NCI-H2081 treated with DMSO at 0.1 percent for 48 hours (cell line): Measurements from ENCODE around the gene PMM1.

ENCODE experiments used
- DNase-seq: peaks from one replicate; lab custom pipeline; 2025; lab: John Stamatoyannopoulos, UW

The PMM1 gene

DNA sequence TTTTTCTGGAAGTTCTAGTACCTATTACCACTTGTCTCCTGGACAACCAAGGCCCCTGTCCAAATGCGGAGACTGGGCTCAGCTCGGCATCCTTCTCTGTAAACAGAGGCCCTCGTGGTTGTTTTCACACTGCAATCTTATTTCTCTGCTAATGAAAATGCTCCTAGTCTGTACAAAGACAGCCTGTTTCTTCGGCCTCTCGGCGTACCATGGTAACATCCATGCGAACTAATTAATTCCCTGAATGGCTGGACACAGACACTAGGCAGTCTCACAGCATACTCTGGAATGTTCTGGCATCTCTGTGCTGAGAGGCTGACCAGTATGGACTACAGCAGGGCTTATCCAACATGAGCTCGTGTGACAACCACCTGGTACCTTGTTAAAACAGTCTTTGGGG lies 51.1 kb downstream of the PMM1 start:
- DNase-seq = no peak

DNA sequence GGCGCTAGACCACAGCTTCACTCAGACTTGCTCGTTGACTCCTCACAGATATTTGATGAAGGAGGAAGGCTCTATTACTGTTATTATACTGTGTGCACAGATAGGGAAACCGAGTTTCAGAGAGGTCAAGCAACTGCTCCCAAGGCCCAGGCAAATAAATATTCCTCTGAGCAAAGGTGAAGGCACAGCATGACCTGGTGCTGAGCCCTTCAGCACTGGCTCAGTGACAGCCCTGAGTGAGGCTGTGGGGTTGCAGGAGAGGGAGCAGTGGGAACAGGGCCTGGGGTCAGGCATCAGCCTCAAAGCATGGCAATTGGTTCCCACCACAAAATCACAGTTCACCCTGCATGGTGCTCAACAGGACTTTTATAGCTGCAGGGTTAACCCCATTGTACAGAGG lies 52.4 kb downstream of the PMM1 start:
- no peak for DNase-seq

DNA sequence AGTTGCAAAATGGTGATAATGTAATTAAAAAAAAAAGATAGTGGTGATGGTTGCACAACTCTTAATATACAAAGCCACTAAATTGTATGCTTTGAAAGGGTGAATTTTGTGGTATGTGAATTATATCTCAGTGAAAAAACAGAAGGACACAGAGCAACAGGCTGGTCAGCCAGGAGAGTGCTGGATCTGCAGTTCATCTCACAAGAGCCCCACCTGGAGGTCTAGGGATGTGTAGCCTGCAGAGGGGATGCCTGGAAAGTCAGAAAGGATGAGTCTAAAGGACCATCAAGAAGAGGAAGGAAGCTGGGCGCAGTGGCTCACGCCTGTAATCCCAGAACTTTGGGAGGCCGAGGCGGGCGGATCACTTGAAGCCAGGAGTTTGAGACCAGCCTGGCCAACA lies 54.4 kb downstream of the PMM1 start:
- DNase-seq = no peak

DNA sequence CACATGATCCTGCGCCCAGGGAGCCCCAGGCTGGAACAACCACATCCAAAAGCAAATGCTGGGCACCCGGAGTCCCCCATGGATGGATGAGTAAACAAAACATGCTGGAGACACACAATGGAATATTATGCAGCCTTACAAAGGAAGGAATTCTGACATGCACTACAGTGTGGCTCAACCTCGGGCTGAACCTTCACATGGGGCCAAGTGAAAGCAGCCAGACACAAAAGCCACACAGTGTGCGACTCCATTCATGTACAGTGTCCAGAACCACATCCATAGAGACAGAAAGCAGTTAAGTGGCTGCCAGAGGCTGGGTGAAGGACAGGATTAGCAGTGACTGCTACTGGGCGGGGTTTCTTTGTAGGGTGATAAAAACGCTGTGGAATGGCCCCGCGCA lies 55.4 kb downstream of the PMM1 start:
- DNase-seq = no peak

DNA sequence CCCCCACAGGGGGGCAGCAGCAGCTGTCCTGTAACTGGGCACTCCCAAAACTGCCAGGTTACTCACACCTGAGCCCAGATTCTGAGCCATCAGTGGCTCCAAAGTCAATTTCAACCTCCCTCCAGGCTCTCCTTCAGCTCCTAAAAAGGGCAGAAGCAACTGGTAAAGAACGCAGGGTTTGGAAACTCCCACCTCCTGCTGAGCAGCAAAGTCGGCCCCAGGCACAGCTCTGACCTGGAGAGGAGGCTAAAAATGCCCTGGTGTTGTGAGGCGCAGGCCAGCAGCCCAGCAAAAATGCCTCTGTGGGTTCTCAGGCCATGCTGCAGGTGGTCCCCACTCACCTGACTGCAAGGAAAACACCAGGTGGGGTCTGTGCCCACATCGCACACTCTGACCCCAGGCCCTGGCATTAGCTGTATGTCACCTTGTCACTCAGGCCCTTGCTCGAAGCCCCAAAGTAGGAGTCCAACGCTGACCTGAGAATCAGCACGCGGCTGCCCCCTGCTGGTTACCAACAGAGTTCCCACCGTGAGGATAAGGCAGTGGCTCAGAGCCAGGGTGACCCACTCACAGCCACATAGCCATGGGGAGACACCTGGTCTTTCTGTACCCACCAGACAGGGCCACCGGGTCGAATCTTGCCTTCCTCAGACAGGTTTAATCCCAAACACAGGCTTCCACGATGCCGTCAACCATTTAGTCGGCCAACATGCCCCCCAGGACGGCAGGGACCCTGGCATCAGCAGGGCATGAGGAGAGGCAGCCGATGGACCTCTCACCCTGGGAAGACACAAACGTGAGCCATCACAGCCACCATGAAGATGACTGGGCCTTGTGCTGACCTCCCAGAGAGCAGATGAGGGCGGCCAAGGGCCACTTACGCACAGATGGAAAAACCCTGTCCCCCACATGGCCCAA lies 56.5 kb downstream of the PMM1 start:
- DNase-seq = no peak

DNA sequence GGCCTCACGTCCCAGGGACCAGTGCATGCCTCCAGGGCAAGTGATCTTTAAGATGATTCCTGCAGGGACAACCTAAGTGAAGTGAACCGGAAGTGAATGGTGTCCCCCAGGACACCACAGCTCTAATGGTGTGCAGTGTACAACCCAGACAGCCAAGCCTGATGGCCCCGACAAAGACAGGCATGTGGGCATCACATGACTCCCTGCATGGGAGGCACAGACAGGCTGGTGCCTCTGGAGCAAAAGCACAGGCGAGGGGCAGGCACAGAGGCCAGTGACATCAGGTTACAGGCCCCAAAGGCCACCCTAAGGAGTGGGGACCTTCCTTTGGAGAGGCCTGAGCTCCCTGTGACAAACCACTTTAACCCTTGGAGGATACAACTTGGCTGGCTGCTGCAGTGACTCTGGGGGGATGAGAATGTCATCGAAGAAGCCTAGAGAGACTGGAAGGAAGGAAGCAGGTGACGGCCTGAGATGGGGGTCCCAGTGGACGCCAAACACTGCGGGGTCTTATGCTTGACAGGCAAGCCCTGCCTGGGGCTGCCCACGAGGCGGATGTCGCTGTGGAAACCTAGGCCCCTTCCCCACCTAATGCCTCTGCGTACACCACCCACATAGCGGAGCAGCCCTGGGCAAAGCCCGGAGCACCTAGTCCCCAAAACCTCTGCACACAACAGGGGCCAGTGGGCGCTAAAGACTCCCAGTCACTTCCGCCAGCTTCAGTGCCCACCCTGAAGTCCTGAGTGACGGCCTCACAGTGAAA lies 57.7 kb downstream of the PMM1 start:
- DNase-seq = no peak

DNA sequence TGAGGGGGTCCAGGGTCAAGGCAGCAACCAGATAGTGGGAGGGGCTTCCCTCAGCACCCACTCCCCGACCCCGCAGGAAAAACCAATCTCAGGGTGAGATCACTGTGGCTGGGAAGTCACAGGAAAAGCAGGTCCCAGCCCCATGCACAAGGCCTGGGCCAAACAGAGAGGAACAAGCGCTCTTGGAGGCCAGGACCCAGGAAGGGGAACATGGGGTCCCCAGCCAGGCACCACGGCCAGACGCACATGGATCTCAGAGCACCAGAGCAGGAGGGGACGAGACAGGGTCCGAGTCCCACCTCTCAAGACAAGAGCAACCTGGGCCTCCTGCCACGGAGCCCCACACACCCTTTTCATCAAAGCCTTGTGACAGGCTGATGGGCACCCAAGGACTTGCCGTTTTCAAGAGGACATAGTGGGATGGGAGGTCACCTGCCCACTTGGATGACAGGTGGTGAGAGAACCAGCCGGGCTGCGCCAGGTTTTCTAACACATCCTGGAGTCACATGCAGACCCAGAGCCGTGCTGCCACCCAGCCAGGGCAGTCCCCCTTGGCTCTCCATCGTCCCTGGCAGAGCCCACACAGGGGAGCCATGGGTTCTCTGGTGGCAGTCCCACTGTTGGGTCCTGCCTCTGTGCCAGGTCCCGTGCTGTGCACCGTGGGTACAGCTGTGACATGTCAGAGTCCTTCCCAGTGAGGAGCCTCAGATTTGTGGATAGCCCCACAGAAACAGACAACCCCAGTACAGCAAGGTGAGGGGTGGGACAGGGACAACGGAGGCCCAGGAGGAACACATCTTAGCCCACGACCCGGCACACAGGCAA lies 58.5 kb downstream of the PMM1 start:
- no peak for DNase-seq

DNA sequence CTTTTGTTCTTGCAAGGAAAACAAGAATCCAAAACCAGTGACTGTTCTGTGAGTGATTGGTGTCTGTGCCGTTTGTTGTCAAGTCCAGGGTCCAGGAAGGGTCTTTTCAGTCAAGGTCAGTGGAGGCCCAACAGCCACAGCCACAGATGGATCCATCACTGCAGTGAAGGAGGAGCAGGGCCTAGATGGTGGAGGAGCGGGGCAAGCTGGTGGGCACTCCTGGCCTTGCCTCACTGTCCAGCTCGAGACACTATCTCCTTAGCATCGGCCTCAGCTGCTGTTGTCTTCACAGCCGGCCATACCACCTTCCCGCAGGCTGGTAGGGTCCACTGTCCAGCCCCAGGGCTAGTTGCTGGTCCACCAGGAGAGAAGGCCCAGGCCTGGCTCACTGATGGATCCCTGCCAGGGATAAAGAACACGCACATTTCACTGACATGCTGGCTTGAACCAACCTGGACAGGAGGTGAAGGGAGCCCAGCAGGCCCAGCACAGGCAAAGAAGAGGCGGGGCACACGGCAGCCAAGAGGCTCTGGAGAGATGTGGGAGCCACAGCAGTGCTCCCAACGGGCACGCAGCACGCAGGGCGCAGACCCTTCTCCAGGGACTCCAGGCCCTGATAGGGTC lies 60.6 kb downstream of the PMM1 start:
- DNase-seq = no peak

DNA sequence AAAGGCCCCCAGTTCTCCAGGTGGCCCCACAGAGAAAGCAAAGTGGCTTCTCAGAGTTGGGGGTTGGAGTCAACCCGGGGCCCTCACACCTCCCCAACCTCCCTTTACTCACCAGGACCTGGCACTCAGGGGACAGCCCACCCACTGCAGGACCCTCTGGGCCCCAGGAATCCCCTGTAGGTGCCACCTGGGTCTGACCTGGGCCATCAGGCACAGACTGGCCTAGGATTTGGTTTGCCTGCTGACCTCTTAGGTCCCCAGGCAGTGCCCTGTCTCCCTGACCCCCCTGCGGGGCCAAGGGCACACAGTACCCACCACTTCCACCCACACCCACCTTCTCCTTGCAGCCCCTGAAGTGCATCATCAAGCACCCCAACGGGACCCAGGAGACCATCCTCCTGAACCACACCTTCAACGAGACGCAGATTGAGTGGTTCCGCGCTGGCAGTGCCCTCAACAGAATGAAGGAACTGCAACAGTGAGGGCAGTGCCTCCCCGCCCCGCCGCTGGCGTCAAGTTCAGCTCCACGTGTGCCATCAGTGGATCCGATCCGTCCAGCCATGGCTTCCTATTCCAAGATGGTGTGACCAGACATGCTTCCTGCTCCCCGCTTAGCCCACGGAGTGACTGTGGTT lies 61.4 kb downstream of the PMM1 start:
- DNase-seq = no peak
